ENCODE measurements around the gene MADCAM1.

Gene MADCAM1

GRCh38 chr19:460877-461720, 35.2 kb upstream of the MADCAM1 start, which contains the start of gene SHC2:
Gene SHC2, minus strand, starts transcription at chr19:461033. Its CDS starts 37 bp downstream, at chr19:460996.
- no peak within 1 kb of the TSS for H3K9ac ChIP-seq (ENCODE audit: low read depth, low read length, poor library complexity, severe bottlenecking)
- no peaks in the 10 kb centered on the region for H3F3A ChIP-seq (ENCODE audit: low read depth)
- H3K9me2 ChIP-seq (replicated peaks; ENCODE audit: low read depth, low read length), result no peaks in the 10 kb centered on the region
- H3K4me3 ChIP-seq (ENCODE audit: low read length, poor library complexity, severe bottlenecking), result no peak within 1 kb of the TSS
- H4K20me1 ChIP-seq (ENCODE audit: insufficient read depth, low read length, poor library complexity, severe bottlenecking), result no peaks in the 10 kb centered on the region
- TF ChIP-seq CTCF (conservative IDR thresholded peaks at IDR 0.05; ENCODE audit: low read length), result no peak
- no peak for TF ChIP-seq EZH2phosphoT487 (IDR thresholded peaks at IDR 0.05; ENCODE audit: borderline replicate concordance)
- no peaks in the 10 kb centered on the region for H3K4me1 ChIP-seq (ENCODE audit: insufficient read depth, low read length, poor library complexity, severe bottlenecking)
- peaks cover 7% of the 10 kb centered on the region; the same call in 1 of the 2 replicates for H3K9me3 ChIP-seq (ENCODE audit: insufficient read depth, low read depth, low read length)
- H3K27me3 ChIP-seq (ENCODE audit: insufficient read depth, low read length, poor library complexity, severe bottlenecking), result no peaks in the 10 kb centered on the region
- no peak within 1 kb of the TSS for H3K4me2 ChIP-seq (ENCODE audit: low read depth, low read length, poor library complexity, severe bottlenecking)
- no peaks in the 10 kb centered on the region for H3K79me2 ChIP-seq (ENCODE audit: insufficient read depth, low read length)
- no peaks in the 10 kb centered on the region for H3K36me3 ChIP-seq (ENCODE audit: insufficient read depth, low read length)
- no peak within 1 kb of the TSS for H2AFZ ChIP-seq (ENCODE audit: low read length)

- Histone ChIP-seq H3K4me3 (ENCODE audit: low read length, poor library complexity, severe bottlenecking) (no peak overlapping the region), H4K20me1 (ENCODE audit: insufficient read depth, low read length, poor library complexity, severe bottlenecking) (no peaks in the 10 kb centered on the region), H3K27me3 (ENCODE audit: insufficient read depth, low read length, poor library complexity, severe bottlenecking) (no peaks in the 10 kb centered on the region), H3F3A (ENCODE audit: low read depth) (no peaks in the 10 kb centered on the region), H3K79me2 (ENCODE audit: insufficient read depth, low read length) (no peaks in the 10 kb centered on the region), H3K36me3 (ENCODE audit: insufficient read depth, low read length) (no peaks in the 10 kb centered on the region), H3K9me3 (ENCODE audit: insufficient read depth, low read depth, low read length) (peaks cover 7% of the 10 kb centered on the region; the same call in 1 of the 2 replicates), H2AFZ (ENCODE audit: low read length) (no peak overlapping the region), H3K4me2 (ENCODE audit: low read depth, low read length, poor library complexity, severe bottlenecking) (no peak overlapping the region), H3K9me2 (replicated peaks; ENCODE audit: low read depth, low read length) (no peaks in the 10 kb centered on the region), H3K9ac (ENCODE audit: low read depth, low read length, poor library complexity, severe bottlenecking) (no peak overlapping the region), H3K4me1 (ENCODE audit: insufficient read depth, low read length, poor library complexity, severe bottlenecking) (no peaks in the 10 kb centered on the region)
- TF ChIP-seq CTCF (conservative IDR thresholded peaks at IDR 0.05; ENCODE audit: low read length) (no peak), EZH2phosphoT487 (IDR thresholded peaks at IDR 0.05; ENCODE audit: borderline replicate concordance) (no peak)
Measured at GRCh38 chr19:461721-462551, 34.4 kb upstream of the MADCAM1 start.

GRCh38 chr19:463483-464207, 32.6 kb upstream of the MADCAM1 start:
- Histone ChIP-seq H3K27me3 (ENCODE audit: insufficient read depth, low read length, poor library complexity, severe bottlenecking) (no peaks in the 10 kb centered on the region), H3K9me2 (replicated peaks; ENCODE audit: low read depth, low read length) (no peaks in the 10 kb centered on the region), H2AFZ (ENCODE audit: low read length) (no peak overlapping the region), H3K9me3 (ENCODE audit: insufficient read depth, low read depth, low read length) (peaks cover 3% of the 10 kb centered on the region; the same call in 1 of the 2 replicates), H3K4me1 (ENCODE audit: insufficient read depth, low read length, poor library complexity, severe bottlenecking) (no peaks in the 10 kb centered on the region), H3K9ac (ENCODE audit: low read depth, low read length, poor library complexity, severe bottlenecking) (no peak overlapping the region), H3K4me2 (ENCODE audit: low read depth, low read length, poor library complexity, severe bottlenecking) (no peak overlapping the region), H3K36me3 (ENCODE audit: insufficient read depth, low read length) (no peaks in the 10 kb centered on the region), H3K4me3 (ENCODE audit: low read length, poor library complexity, severe bottlenecking) (no peak overlapping the region), H3F3A (ENCODE audit: low read depth) (no peaks in the 10 kb centered on the region), H3K79me2 (ENCODE audit: insufficient read depth, low read length) (no peaks in the 10 kb centered on the region), H4K20me1 (ENCODE audit: insufficient read depth, low read length, poor library complexity, severe bottlenecking) (no peaks in the 10 kb centered on the region)
- TF ChIP-seq CTCF (conservative IDR thresholded peaks at IDR 0.05; ENCODE audit: low read length), result no peak
